Transverse colon (tissue), 4 donors: Measurements from ENCODE around the gene CDKAL1. TPM values are rescaled to one million over a fixed set of nuclear protein-coding genes. Genes with fewer than 3 reads are reported as not detected.

ENCODE experiments used
- DNase-seq: peaks from one replicate; pipeline ENCODE4 v3.0.0-alpha.2; 2019
- H3K27ac ChIP-seq, 4 donors: fragments of 200-600 bp; sonication (generic); 2 replicates each; pipeline ENCODE4 v1.5.1; 2016 to 2018; ENCODE audit warnings: inconsistent platforms in 4 of 4
- H3K27me3 ChIP-seq: fragments of 200-600 bp; sonication (generic); 2 replicates; pipeline ENCODE4 v1.5.1; 2017; ENCODE audit warnings: inconsistent platforms
- H3K36me3 ChIP-seq, 4 donors: fragments of 200-600 bp; sonication (generic); 2 replicates each; pipeline ENCODE4 v1.5.1; 2017 to 2019; ENCODE audit warnings: inconsistent platforms in 4 of 4
- H3K4me1 ChIP-seq, 4 donors: fragments of 200-600 bp; sonication (generic); 2 replicates each; pipeline ENCODE4 v1.5.1; 2017 to 2020; ENCODE audit warnings: inconsistent platforms in 4 of 4
- H3K4me3 ChIP-seq, 4 donors: fragments of 200-600 bp; sonication (generic); 1 replicate in 1 of 4; 2 replicates in 3 of 4; pipeline versions ENCODE4 v1.5.1 to v1.6.1; 2017 to 2019; ENCODE audit warnings: inconsistent platforms in 4 of 4
- H3K9me3 ChIP-seq, 2 donors: fragments of 200-600 bp; sonication (generic); 2 replicates each; pipeline ENCODE4 v1.5.1; 2017 to 2019; ENCODE audit warnings: inconsistent platforms in 2 of 2
- EP300 ChIP-seq: sonication (generic); formaldehyde crosslinking; IDR thresholded peaks from one replicate; pipeline ENCODE4 v1.6.1; 2017; ENCODE audit warnings: antibody characterized with exemption, low read depth
- POLR2A ChIP-seq: fragments of 450-650 bp; IDR thresholded peaks from one replicate; pipeline ENCODE4 v1.6.1; 2016; ENCODE audit warnings: antibody characterized with exemption, mild to moderate bottlenecking, moderate library complexity
- POLR2AphosphoS5 ChIP-seq, 3 donors: sonication (generic); formaldehyde crosslinking; IDR thresholded peaks; one replicate each; pipeline ENCODE4 v1.6.1; 2016; ENCODE audit warnings: antibody characterized with exemption in 3 of 3
- WGBS, 2 donors: methylation state at CpG; one replicate each; pipeline ENCODE4 v1.1.5; 2018; ENCODE audit warnings: low coverage in 1 of 2; 5-methylcytosine and 5-hydroxymethylcytosine counted together
- in situ Hi-C, 4 donors: fragments of 200-750 bp; cut with MboI; loops; one replicate each; pipeline versions ENCODE4 v1.15.0 to v1.15.1; 2017; ENCODE audit warnings: low sequenced_read_pairs in 3 of 4, low pct_ligation_motif_present in 1 of 4, low pct_unique_long_range_greater_than_20kb in 1 of 4
- intact Hi-C: fragments of 100-400 bp; cut with DNase I; formaldehyde crosslinking; loops from one replicate; pipeline ENCODE4 v1.15.1; 2023; ENCODE audit warnings: low total_unique reads
- total RNA-seq, 4 donors: library from RNA; depleted of rRNA; stranded (reverse); fragments of >200 nt; gene quantifications; one replicate each; pipeline ENCODE4 v1.1.0, GENCODE V29; 2016
- TF ChIP-seq, protein P1 (sequence below), 5 experiments: fragments of 200-600 bp in 3 of 5; fragments of 450-650 bp in 2 of 5; sonication (generic) in 3 of 5; IDR thresholded peaks; 1 replicate in 2 of 5; 2 replicates in 3 of 5; pipeline ENCODE4 v1.5.1; 2016 to 2017; ENCODE audit warnings: antibody characterized with exemption in 5 of 5, inconsistent platforms in 3 of 5, mild to moderate bottlenecking in 2 of 5, moderate library complexity in 1 of 5

CDKAL1 gene
- total RNA-seq, 4 donors from 2014 or later = 4.8 to 21.7 (median 12.5) TPM

DNA sequence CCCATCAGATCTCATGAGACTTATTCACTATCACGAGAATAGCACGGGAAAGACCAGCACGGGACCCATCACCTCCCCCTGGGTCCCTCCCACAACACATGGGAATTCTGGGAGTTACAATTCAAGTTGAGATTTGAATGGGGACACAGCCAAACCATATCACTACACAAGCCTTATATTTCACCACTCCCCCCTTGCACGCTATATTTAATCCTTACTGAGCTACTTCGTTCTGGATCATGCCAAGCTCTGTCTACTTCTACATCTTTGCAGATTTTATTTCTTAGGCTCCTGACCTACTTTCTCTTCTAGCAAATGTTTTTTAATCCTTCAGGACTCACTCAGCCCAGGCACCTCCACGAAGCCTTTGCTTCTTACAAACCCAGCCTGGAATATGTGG, 606.7 kb downstream of the CDKAL1 start:
- no peaks in the 10 kb centered on the region for H3K27me3 ChIP-seq
- H3K9me3 ChIP-seq = no peaks in the 10 kb centered on the region
- 92 to 94% methylated on average over 2 to 6 of the region's 6 CpGs for WGBS, 2 donors
- in situ Hi-C loops = no loop called here
- intact Hi-C loops = no loop called here
- DNase-seq = no peak
- H3K4me3 ChIP-seq = no peak overlapping the region
- no peaks in the 10 kb centered on the region for H3K36me3 ChIP-seq
- TF ChIP-seq POLR2A = no peak
- TF ChIP-seq EP300 = no peak
- no peak for TF ChIP-seq POLR2AphosphoS5 (IDR thresholded peaks at IDR 0.05)
- TF ChIP-seq, protein P1, sequence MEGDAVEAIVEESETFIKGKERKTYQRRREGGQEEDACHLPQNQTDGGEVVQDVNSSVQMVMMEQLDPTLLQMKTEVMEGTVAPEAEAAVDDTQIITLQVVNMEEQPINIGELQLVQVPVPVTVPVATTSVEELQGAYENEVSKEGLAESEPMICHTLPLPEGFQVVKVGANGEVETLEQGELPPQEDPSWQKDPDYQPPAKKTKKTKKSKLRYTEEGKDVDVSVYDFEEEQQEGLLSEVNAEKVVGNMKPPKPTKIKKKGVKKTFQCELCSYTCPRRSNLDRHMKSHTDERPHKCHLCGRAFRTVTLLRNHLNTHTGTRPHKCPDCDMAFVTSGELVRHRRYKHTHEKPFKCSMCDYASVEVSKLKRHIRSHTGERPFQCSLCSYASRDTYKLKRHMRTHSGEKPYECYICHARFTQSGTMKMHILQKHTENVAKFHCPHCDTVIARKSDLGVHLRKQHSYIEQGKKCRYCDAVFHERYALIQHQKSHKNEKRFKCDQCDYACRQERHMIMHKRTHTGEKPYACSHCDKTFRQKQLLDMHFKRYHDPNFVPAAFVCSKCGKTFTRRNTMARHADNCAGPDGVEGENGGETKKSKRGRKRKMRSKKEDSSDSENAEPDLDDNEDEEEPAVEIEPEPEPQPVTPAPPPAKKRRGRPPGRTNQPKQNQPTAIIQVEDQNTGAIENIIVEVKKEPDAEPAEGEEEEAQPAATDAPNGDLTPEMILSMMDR (IDR thresholded peaks at IDR 0.05) = no peak
- peaks cover 0 to 14% (median 0%) of the 10 kb centered on the region in 4 donors for H3K4me1 ChIP-seq
- no peak overlapping the region for H3K27ac ChIP-seq

- Histone ChIP-seq H3K4me1 (peaks cover 0 to 14% (median 0%) of the 10 kb centered on the region in 4 donors), H3K27ac (no peak overlapping the region), H3K27me3 (no peaks in the 10 kb centered on the region), H3K36me3 (no peaks in the 10 kb centered on the region), H3K4me3 (no peak overlapping the region), H3K9me3 (no peaks in the 10 kb centered on the region)
- intact Hi-C loops = no loop called here
- 67 to 90% methylated on average over 1 of the region's 1 CpG for WGBS, 2 donors
- DNase-seq = no peak
- no peak for TF ChIP-seq EP300
- no peak for TF ChIP-seq POLR2A
- TF ChIP-seq, protein P1 (IDR thresholded peaks at IDR 0.05) = no peak
- no peak for TF ChIP-seq POLR2AphosphoS5 (IDR thresholded peaks at IDR 0.05)
- in situ Hi-C loops = no loop called here
Measured at GRCh38 chr6:21141616-21142303, 607.5 kb downstream of the CDKAL1 start.

- intact Hi-C loops = no loop called here
- Histone ChIP-seq H3K27me3 (no peaks in the 10 kb centered on the region), H3K9me3 (no peaks in the 10 kb centered on the region), H3K36me3 (no peaks in the 10 kb centered on the region), H3K4me1 (peaks cover 0 to 14% (median 0%) of the 10 kb centered on the region in 4 donors), H3K27ac (no peak overlapping the region), H3K4me3 (no peak overlapping the region)
- no peak for DNase-seq
- in situ Hi-C loops = no loop called here
- TF ChIP-seq, protein P1 (IDR thresholded peaks at IDR 0.05) = no peak
- TF ChIP-seq EP300 (no peak), POLR2AphosphoS5 (IDR thresholded peaks at IDR 0.05) (no peak), POLR2A (no peak)
- WGBS, 2 donors = 42 to 57% methylated on average over 3 of the region's 3 CpGs
Measured at GRCh38 chr6:21142741-21143140, 608.5 kb downstream of the CDKAL1 start.

DNA sequence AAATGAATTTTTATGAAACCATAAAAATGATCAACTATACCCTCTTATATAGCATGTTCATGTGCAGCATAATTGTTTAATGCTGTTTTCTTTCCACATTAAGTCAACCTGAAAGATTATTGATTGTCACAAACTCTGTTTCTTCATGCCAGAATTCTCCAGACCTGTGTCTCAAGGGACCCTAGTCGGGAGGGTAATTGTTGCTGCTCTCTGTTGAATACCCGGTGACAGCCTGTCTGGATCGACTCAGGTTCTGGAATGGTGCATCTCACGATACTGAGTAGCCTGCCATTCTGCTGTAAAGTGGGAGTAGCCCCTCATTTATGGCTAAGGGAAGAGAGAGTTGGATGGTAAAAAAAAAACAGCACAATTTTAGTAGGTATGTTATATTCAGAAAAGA, 609.4 kb downstream of the CDKAL1 start:
- intact Hi-C loops = no loop called here
- H3K27me3 ChIP-seq = no peaks in the 10 kb centered on the region
- in situ Hi-C loops = no loop called here
- no peak for TF ChIP-seq POLR2AphosphoS5 (IDR thresholded peaks at IDR 0.05)
- TF ChIP-seq, protein P1 (IDR thresholded peaks at IDR 0.05) = no peak
- TF ChIP-seq POLR2A = no peak
- no peak for TF ChIP-seq EP300
- H3K9me3 ChIP-seq = no peaks in the 10 kb centered on the region
- no peaks in the 10 kb centered on the region for H3K36me3 ChIP-seq
- no peak for DNase-seq
- 74 to 88% methylated on average over 4 of the region's 4 CpGs for WGBS, 2 donors
- peaks cover 0 to 10% (median 0%) of the 10 kb centered on the region in 4 donors for H3K4me1 ChIP-seq
- no peak overlapping the region for H3K27ac ChIP-seq
- H3K4me3 ChIP-seq = no peak overlapping the region
